ENCODE results near the gene CPD. TPM values are rescaled to one million over a fixed set of nuclear protein-coding genes. Genes with fewer than 3 reads are reported as not detected.

The CPD gene
- total and polyA plus RNA-seq, 2 of the 13 experiments (the other 11 are each of a cell fraction or from before 2014, with no cell fraction given) = 46.1 to 72.3 TPM

GRCh38 chr17:30378825-30379302 is at the start of gene CPD (continued):
- TF ChIP-seq E2F5 (CRISPR knock-in tag; conservative IDR thresholded peaks at IDR 0.05) (no peak; the same call in 1 of the 2 replicates), RNF219 (CRISPR knock-in tag; IDR thresholded peaks at IDR 0.05) (no peak), ZNF569 (CRISPR knock-in tag; IDR thresholded peaks at IDR 0.05; ENCODE audit: borderline replicate concordance) (no peak), THAP8 (CRISPR knock-in tag; IDR thresholded peaks at IDR 0.05; ENCODE audit: borderline replicate concordance) (no peak), EHMT2 (IDR thresholded peaks at IDR 0.05; ENCODE audit: borderline replicate concordance, low read depth, low read length) (no peak), ZBTB4 (CRISPR knock-in tag; IDR thresholded peaks at IDR 0.05; ENCODE audit: borderline replicate concordance) (no peak), PHF8 (CRISPR knock-in tag; IDR thresholded peaks at IDR 0.05) (peak; percentile 81), ZSCAN21 (CRISPR knock-in tag; IDR thresholded peaks at IDR 0.05; ENCODE audit: borderline replicate concordance) (no peak), ZNF740 (CRISPR knock-in tag; IDR thresholded peaks at IDR 0.05) (no peak), PBX3 (CRISPR knock-in tag; IDR thresholded peaks at IDR 0.05; ENCODE audit: borderline replicate concordance) (no peak), MTA3 (CRISPR knock-in tag; IDR thresholded peaks at IDR 0.05) (no peak), ZNF142 (CRISPR knock-in tag; IDR thresholded peaks at IDR 0.05) (no peak; the same call in 1 of the 2 replicates), JUN (CRISPR knock-in tag; IDR thresholded peaks at IDR 0.05) (no peak), ZNF766 (CRISPR knock-in tag; IDR thresholded peaks at IDR 0.05; ENCODE audit: borderline replicate concordance) (no peak)
